Right lobe of liver (tissue), 4 donors: ENCODE results near the gene IQSEC3.

Source experiments
- POLR2A ChIP-seq: fragments of 450-650 bp; IDR thresholded peaks from one replicate; pipeline ENCODE4 v1.6.1; 2017; ENCODE audit warnings: antibody characterized with exemption, mild to moderate bottlenecking
- TF ChIP-seq, protein P1 (sequence below), 4 donors: fragments of 200-600 bp in 3 of 4; fragments of 450-650 bp in 1 of 4; IDR thresholded peaks; one replicate each; pipeline versions ENCODE4 v1.5.1 to v1.8.0; 2016 to 2022; ENCODE audit warnings: antibody characterized with exemption in 4 of 4, mild to moderate bottlenecking in 2 of 4
- donor health status: DM: no; HTN: no; CAD: no.
- donor health status: DM: no; HTN: no; CAD: no.
- donor health status: DM: no; HTN: yes; CAD: no.

GRCh38 chr12:209851-210250 is 143.3 kb downstream of the IQSEC3 start:
- TF ChIP-seq POLR2A = no peak
- TF ChIP-seq, protein P1, sequence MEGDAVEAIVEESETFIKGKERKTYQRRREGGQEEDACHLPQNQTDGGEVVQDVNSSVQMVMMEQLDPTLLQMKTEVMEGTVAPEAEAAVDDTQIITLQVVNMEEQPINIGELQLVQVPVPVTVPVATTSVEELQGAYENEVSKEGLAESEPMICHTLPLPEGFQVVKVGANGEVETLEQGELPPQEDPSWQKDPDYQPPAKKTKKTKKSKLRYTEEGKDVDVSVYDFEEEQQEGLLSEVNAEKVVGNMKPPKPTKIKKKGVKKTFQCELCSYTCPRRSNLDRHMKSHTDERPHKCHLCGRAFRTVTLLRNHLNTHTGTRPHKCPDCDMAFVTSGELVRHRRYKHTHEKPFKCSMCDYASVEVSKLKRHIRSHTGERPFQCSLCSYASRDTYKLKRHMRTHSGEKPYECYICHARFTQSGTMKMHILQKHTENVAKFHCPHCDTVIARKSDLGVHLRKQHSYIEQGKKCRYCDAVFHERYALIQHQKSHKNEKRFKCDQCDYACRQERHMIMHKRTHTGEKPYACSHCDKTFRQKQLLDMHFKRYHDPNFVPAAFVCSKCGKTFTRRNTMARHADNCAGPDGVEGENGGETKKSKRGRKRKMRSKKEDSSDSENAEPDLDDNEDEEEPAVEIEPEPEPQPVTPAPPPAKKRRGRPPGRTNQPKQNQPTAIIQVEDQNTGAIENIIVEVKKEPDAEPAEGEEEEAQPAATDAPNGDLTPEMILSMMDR (IDR thresholded peaks at IDR 0.05) = no peak
